ENCODE data around the gene LMTK2. TPM values are rescaled to one million over a fixed set of nuclear protein-coding genes. Genes with fewer than 3 reads are reported as not detected.

LMTK2 gene
- total RNA-seq, 1 experiment from 2014 or later: 17.8 TPM

DNA sequence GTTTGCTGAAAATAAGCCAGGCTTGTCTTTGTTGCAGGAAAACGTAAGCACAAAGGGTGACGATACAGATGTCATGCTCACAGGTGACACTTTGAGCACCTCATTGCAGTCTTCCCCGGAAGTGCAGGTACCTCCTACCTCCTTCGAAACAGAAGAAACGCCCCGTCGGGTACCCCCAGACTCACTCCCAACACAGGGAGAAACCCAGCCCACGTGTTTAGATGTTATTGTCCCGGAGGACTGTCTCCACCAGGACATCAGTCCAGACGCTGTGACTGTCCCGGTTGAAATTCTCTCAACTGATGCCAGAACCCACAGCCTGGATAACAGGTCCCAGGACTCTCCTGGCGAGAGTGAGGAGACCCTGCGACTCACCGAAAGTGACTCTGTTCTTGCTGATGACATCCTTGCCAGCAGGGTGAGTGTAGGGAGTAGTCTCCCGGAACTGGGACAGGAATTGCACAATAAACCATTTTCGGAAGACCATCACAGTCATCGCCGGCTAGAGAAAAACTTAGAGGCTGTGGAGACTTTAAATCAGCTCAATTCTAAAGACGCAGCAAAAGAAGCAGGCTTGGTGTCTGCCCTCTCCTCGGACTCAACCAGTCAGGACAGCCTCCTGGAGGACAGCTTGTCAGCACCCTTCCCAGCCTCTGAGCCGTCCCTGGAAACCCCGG, 86.3 kb downstream of the LMTK2 start:
- Histone ChIP-seq H3K27ac (ENCODE audit: low read depth, low read length) (no peak overlapping the region), H3K9me3 (ENCODE audit: control insufficient read depth in 1 of 2, insufficient read depth in 1 of 2, low read depth in 1 of 2, low read length in 2 of 2) (no peaks in the 10 kb centered on the region), H3K4me3 (replicated peaks in 1 of 2; ENCODE audit: low read depth in 1 of 2, low read length in 2 of 2) (no peak overlapping the region), H3K4me2 (ENCODE audit: low read length) (no peak overlapping the region), H2AFZ (ENCODE audit: low read depth, low read length, poor library complexity, severe bottlenecking) (no peak overlapping the region), H3K27me3 (ENCODE audit: insufficient read depth, low read length) (no peaks in the 10 kb centered on the region), H3K79me2 (ENCODE audit: insufficient read depth, low read length) (no peaks in the 10 kb centered on the region), H3K4me1 (ENCODE audit: control insufficient read depth in 1 of 2, insufficient read depth in 2 of 2, low read length in 2 of 2) (no peaks in the 10 kb centered on the region), H4K20me1 (ENCODE audit: insufficient read depth) (no peaks in the 10 kb centered on the region), H3K36me3 (ENCODE audit: control insufficient read depth in 1 of 2, insufficient read depth in 2 of 2, low read length in 2 of 2) (peaks cover 0 to 4% of the 10 kb centered on the region in 2 experiments; a peak in 1 of 4 replicates), H3K9me2 (ENCODE audit: insufficient read depth) (no peaks in the 10 kb centered on the region), H3K9ac (ENCODE audit: low read length) (no peak overlapping the region)
- no peak for ATAC-seq
- ChIA-PET CTCF (no interaction called here), RAD21 (ENCODE audit: low non-redundant PET in 1 of 2, low total read pairs in 2 of 2, uncharacterized antibody in 2 of 2, unreplicated experiment in 2 of 2) (no interaction called here), POLR2A (no interaction called here)
- BruUV-seq (replicated peaks): no TSS peak
- intact Hi-C loops (cut with micrococcal nuclease): no loop called here
- TF ChIP-seq, protein P1, sequence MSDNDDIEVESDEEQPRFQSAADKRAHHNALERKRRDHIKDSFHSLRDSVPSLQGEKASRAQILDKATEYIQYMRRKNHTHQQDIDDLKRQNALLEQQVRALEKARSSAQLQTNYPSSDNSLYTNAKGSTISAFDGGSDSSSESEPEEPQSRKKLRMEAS (IDR thresholded peaks at IDR 0.05): no peak
- TF ChIP-seq, protein P2, sequence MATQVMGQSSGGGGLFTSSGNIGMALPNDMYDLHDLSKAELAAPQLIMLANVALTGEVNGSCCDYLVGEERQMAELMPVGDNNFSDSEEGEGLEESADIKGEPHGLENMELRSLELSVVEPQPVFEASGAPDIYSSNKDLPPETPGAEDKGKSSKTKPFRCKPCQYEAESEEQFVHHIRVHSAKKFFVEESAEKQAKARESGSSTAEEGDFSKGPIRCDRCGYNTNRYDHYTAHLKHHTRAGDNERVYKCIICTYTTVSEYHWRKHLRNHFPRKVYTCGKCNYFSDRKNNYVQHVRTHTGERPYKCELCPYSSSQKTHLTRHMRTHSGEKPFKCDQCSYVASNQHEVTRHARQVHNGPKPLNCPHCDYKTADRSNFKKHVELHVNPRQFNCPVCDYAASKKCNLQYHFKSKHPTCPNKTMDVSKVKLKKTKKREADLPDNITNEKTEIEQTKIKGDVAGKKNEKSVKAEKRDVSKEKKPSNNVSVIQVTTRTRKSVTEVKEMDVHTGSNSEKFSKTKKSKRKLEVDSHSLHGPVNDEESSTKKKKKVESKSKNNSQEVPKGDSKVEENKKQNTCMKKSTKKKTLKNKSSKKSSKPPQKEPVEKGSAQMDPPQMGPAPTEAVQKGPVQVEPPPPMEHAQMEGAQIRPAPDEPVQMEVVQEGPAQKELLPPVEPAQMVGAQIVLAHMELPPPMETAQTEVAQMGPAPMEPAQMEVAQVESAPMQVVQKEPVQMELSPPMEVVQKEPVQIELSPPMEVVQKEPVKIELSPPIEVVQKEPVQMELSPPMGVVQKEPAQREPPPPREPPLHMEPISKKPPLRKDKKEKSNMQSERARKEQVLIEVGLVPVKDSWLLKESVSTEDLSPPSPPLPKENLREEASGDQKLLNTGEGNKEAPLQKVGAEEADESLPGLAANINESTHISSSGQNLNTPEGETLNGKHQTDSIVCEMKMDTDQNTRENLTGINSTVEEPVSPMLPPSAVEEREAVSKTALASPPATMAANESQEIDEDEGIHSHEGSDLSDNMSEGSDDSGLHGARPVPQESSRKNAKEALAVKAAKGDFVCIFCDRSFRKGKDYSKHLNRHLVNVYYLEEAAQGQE (IDR thresholded peaks at IDR 0.05; ENCODE audit: low read depth): no peak
- DNase-seq (ENCODE audit: low read depth, low spot score): no peak

DNA sequence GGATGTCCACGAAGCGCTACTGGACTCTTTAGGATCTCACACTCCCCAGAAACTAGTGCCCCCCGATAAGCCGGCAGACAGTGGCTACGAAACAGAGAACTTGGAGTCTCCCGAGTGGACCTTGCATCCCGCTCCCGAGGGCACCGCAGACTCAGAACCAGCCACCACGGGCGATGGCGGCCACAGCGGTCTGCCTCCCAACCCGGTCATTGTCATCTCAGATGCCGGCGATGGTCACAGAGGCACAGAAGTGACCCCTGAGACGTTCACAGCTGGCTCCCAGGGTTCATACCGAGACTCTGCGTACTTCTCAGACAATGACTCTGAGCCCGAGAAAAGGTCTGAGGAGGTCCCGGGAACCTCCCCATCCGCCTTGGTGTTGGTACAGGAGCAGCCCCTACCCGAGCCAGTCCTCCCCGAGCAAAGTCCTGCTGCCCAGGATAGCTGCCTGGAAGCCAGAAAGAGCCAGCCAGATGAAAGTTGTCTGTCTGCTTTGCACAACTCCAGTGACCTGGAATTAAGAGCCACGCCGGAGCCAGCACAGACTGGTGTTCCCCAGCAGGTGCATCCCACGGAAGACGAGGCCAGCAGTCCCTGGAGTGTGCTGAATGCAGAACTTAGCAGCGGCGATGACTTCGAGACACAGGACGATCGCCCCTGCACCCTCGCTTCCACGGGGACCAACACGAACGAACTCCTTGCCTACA, 87.0 kb downstream of the LMTK2 start:
- Histone ChIP-seq H2AFZ (ENCODE audit: low read depth, low read length, poor library complexity, severe bottlenecking) (no peak overlapping the region), H3K9me3 (ENCODE audit: control insufficient read depth in 1 of 2, insufficient read depth in 1 of 2, low read depth in 1 of 2, low read length in 2 of 2) (no peaks in the 10 kb centered on the region), H3K9ac (ENCODE audit: low read length) (no peak overlapping the region), H3K4me3 (replicated peaks in 1 of 2; ENCODE audit: low read depth in 1 of 2, low read length in 2 of 2) (no peak overlapping the region), H3K79me2 (ENCODE audit: insufficient read depth, low read length) (no peaks in the 10 kb centered on the region), H3K4me2 (ENCODE audit: low read length) (no peak overlapping the region), H3K36me3 (ENCODE audit: control insufficient read depth in 1 of 2, insufficient read depth in 2 of 2, low read length in 2 of 2) (peaks cover 0 to 4% of the 10 kb centered on the region in 2 experiments; a peak in 1 of 4 replicates), H4K20me1 (ENCODE audit: insufficient read depth) (no peaks in the 10 kb centered on the region), H3K27ac (ENCODE audit: low read depth, low read length) (no peak overlapping the region), H3K9me2 (ENCODE audit: insufficient read depth) (no peaks in the 10 kb centered on the region), H3K4me1 (ENCODE audit: control insufficient read depth in 1 of 2, insufficient read depth in 2 of 2, low read length in 2 of 2) (no peaks in the 10 kb centered on the region), H3K27me3 (ENCODE audit: insufficient read depth, low read length) (no peaks in the 10 kb centered on the region)
- ATAC-seq: no peak
- intact Hi-C loops (cut with micrococcal nuclease): no loop called here
- no TSS peak for BruUV-seq (replicated peaks)
- CTCF ChIA-PET: no interaction called here
- POLR2A ChIA-PET: no interaction called here
- RAD21 ChIA-PET (ENCODE audit: low non-redundant PET in 1 of 2, low total read pairs in 2 of 2, uncharacterized antibody in 2 of 2, unreplicated experiment in 2 of 2): no interaction called here
- no peak for DNase-seq (ENCODE audit: low read depth, low spot score)
- no peak for TF ChIP-seq CBX3 (IDR thresholded peaks at IDR 0.05; ENCODE audit: low read depth)
- TF ChIP-seq CEBPB (IDR thresholded peaks at IDR 0.05; ENCODE audit: low read depth): no peak
- TF ChIP-seq YY1 (IDR thresholded peaks at IDR 0.05; ENCODE audit: extremely low read depth, insufficient replicate concordance, low read depth, low read length): no peak
- TF ChIP-seq, protein P2 (IDR thresholded peaks at IDR 0.05; ENCODE audit: low read depth): no peak
- TF ChIP-seq ZFX (IDR thresholded peaks at IDR 0.05): no peak
- TF ChIP-seq POLR2AphosphoS5 (IDR thresholded peaks at IDR 0.05; ENCODE audit: low read depth, low read length): no peak
- no peak for TF ChIP-seq TCF7L2 (IDR thresholded peaks at IDR 0.05; ENCODE audit: borderline replicate concordance, extremely low read depth, insufficient read depth, insufficient read length)
- TF ChIP-seq EZH2phosphoT487 (IDR thresholded peaks at IDR 0.05; ENCODE audit: borderline replicate concordance): no peak
- TF ChIP-seq ZNF274 (IDR thresholded peaks at IDR 0.05; ENCODE audit: low read depth, low read length): no peak

All from HCT116 (cell line).